HepG2 (cell line): Measurements from ENCODE around the gene ASTE1.

Source experiments
- CEBPZ ChIP-seq: IDR thresholded peaks from 2 replicates; pipeline ENCODE4 v1.6.1; 2012; ENCODE audit warnings: low read length, improper control_type of control experiment
- HNRNPH1 ChIP-seq: fragments of 200-400 bp; formaldehyde crosslinking; optimal IDR thresholded peaks from 2 replicates; pipeline ENCODE3; 2017; ENCODE audit warnings: mild to moderate bottlenecking, low read depth, low read length
- PLRG1 ChIP-seq: fragments of 450-650 bp; conservative IDR thresholded peaks from 2 replicates; pipeline ENCODE4 v1.6.1; 2016
- SUZ12 ChIP-seq: fragments of 150-350 bp; IDR thresholded peaks from 2 replicates; pipeline ENCODE4 v1.6.1; 2014; ENCODE audit warnings: low read depth, low read length
- ZFP62 ChIP-seq: sonication (generic); formaldehyde crosslinking; IDR thresholded peaks from 2 replicates; pipeline ENCODE4 v1.4.0; 2020; ENCODE audit warnings: missing genetic modification reagents
- ZIK1 ChIP-seq: sonication (generic); formaldehyde crosslinking; IDR thresholded peaks from 2 replicates; pipeline ENCODE4 v1.5.0; 2020; ENCODE audit warnings: mild to moderate bottlenecking, low read depth, missing genetic modification reagents, borderline replicate concordance
- ZNF747 ChIP-seq: sonication (generic); formaldehyde crosslinking; IDR thresholded peaks from 2 replicates; pipeline ENCODE4 v1.8.1; 2023; ENCODE audit warnings: missing genetic modification reagents, mild to moderate bottlenecking, borderline replicate concordance

- no peak for TF ChIP-seq HNRNPH1
- no peak for TF ChIP-seq CEBPZ
- no peak for TF ChIP-seq PLRG1
- TF ChIP-seq ZNF747 (CRISPR knock-in tag), result no peak
- TF ChIP-seq ZIK1 (CRISPR knock-in tag), result no peak
- TF ChIP-seq ZFP62 (CRISPR knock-in tag), result no peak
- TF ChIP-seq SUZ12, result no peak
Observed at GRCh38 chr3:131008326-131008725, 18.3 kb downstream of the ASTE1 start.
